GM03348 (cell line): ENCODE results near the gene PRKAG2.

ENCODE experiments used
- DNase-seq: peaks from one replicate; pipeline ENCODE4 v3.0.0; 2012; ENCODE audit warnings: low spot score

Gene PRKAG2

GRCh38 chr7:151864561-151864960 lies 12.4 kb downstream of the PRKAG2 start:
- no peak for DNase-seq

- no peak for DNase-seq
These were observed 12.8 kb downstream of the PRKAG2 start for GRCh38 chr7:151864081-151864480.

GRCh38 chr7:151863386-151864079 lies 13.4 kb downstream of the PRKAG2 start:
- DNase-seq, result no peak

- no peak for DNase-seq
These were observed 14.1 kb downstream of the PRKAG2 start for GRCh38 chr7:151862606-151863381.

- no peak for DNase-seq
These were observed 15.0 kb downstream of the PRKAG2 start for GRCh38 chr7:151861881-151862280.

GRCh38 chr7:151860771-151861170 lies 16.1 kb downstream of the PRKAG2 start:
- no peak for DNase-seq

- no peak for DNase-seq
These were observed 16.8 kb downstream of the PRKAG2 start for GRCh38 chr7:151859948-151860685.

GRCh38 chr7:151859111-151859947 lies 17.6 kb downstream of the PRKAG2 start:
- no peak for DNase-seq

GRCh38 chr7:151858456-151858855 lies 18.5 kb downstream of the PRKAG2 start:
- DNase-seq, result no peak

GRCh38 chr7:151857866-151858450 lies 19.0 kb downstream of the PRKAG2 start:
- no peak for DNase-seq

- no peak for DNase-seq
These were observed 19.5 kb downstream of the PRKAG2 start for GRCh38 chr7:151857412-151857811.

- DNase-seq, result no peak
These were observed 20.4 kb downstream of the PRKAG2 start for GRCh38 chr7:151856516-151856915.

- no peak for DNase-seq
These were observed 20.8 kb downstream of the PRKAG2 start for GRCh38 chr7:151856098-151856497.

GRCh38 chr7:151854720-151855071 lies 22.2 kb downstream of the PRKAG2 start:
- DNase-seq, result no peak

GRCh38 chr7:151853896-151854719 lies 22.8 kb downstream of the PRKAG2 start:
- no peak for DNase-seq

GRCh38 chr7:151852486-151853396 lies 24.2 kb downstream of the PRKAG2 start:
- no peak for DNase-seq

GRCh38 chr7:151851782-151852181 lies 25.1 kb downstream of the PRKAG2 start:
- DNase-seq, result no peak

GRCh38 chr7:151851145-151851751 lies 25.7 kb downstream of the PRKAG2 start:
- no peak for DNase-seq

GRCh38 chr7:151850491-151851124 lies 26.3 kb downstream of the PRKAG2 start:
- DNase-seq, result no peak
